HG02970 (cell line): ENCODE results near the gene HMCN2.

Experiments
- ATAC-seq: cut with Tn5 transposase; IDR thresholded peaks from one replicate; pipeline ENCODE4 v1.9.1; 2021; ENCODE audit warnings: mild to moderate bottlenecking, moderate library complexity, moderate number of reproducible peaks; ENCODE audit not compliant: unreplicated experiment, low FRiP score

Gene HMCN2

DNA sequence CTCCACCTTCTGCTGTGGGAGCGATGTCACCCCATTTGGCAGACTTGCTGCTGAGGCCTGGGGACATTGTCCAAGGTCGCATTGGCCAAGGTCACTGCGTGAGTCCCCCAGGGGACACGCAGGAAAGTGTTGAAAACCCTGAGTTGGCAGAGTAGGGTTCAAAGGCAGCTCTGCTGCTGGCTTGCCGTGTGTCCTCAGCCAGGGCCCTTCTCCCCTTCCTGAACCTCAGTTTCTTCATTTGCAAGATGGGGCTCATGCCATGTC is 193.2 kb downstream of the HMCN2 start:
- ATAC-seq = no peak

GRCh38 chr9:130459151-130459550 is 193.6 kb downstream of the HMCN2 start:
- no peak for ATAC-seq

DNA sequence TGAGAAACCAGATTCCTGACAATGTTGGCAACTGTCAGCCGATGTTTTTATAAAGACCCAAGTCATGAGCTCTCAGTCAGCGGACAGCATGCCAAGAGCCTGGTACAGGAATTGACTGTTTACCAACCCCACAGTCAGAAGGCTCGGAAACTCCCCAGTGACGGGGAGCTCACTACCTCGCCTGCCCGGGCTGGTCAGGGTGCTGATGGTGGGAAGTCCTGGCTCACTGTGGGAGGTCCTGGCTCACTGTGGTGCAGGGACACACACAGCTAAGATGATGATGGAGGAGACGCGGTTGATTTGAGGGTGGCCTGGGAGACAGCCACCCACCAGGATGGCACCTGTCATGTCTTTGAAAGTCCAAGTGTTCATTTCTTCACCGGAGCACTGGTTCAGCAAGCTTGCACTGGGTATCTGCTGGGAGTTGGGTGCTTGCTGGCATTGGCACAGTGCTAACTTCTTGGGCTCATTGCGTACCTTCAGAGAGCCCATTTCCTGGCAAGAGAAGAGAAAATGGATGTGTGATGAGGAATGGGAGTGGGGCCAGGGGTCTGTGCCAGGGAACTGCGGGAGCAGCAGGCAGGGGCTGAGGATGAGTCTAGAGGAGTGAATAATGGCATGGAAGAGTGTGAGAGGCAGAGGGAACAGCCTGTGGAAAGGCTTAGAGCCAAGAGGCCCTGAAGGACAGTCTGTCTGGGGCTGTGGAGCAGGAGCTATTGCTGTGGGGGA is 194.5 kb downstream of the HMCN2 start:
- ATAC-seq = no peak

GRCh38 chr9:130461218-130461630 is 195.7 kb downstream of the HMCN2 start:
- ATAC-seq = no peak

DNA sequence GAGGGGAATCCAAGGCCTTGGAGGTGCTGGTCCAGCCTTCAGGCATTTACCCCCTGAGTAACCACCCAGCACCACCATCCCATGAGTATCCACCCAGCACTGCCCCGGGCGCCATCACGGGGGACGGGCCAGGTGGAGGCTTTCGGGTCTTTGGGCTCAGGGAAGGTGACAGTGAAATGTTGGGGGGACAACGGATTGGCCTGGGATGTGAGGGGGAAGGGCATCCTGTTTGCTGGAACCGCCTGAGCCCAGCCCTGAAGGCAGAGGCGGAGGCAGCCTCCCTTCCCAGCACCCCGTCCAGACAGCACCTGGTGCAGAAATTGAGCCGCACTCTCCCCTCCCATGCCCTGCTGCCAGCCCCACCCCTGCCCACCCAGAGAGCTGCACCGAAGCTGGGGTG is 196.2 kb downstream of the HMCN2 start:
- ATAC-seq = no peak

GRCh38 chr9:130462685-130463540 is 197.4 kb downstream of the HMCN2 start:
- no peak for ATAC-seq

- no peak for ATAC-seq
Observed at GRCh38 chr9:130463763-130464745, 198.5 kb downstream of the HMCN2 start.

- ATAC-seq = no peak
Observed at GRCh38 chr9:130465383-130466096, 200.0 kb downstream of the HMCN2 start.

GRCh38 chr9:130466537-130467217 is 201.1 kb downstream of the HMCN2 start:
- no peak for ATAC-seq

DNA sequence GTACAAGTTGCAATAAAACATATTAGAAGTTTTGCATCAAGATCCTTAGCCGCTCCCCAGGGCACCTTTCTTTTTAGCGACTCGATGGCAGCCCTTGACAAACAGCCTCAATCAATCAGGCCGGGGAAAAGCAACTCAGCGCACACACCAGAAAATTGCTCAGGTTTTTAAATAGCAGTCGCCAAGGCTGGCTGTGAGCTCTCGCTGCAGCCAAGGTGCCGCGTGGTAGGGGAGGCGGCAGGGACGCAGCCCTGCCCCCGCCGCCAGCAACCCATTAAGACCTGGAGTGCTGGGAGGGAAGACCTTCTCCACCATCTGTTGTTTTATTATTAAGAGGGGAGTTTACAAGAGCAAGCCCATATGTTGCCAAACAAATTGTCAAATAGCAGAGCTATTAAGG is 201.8 kb downstream of the HMCN2 start:
- ATAC-seq = no peak

DNA sequence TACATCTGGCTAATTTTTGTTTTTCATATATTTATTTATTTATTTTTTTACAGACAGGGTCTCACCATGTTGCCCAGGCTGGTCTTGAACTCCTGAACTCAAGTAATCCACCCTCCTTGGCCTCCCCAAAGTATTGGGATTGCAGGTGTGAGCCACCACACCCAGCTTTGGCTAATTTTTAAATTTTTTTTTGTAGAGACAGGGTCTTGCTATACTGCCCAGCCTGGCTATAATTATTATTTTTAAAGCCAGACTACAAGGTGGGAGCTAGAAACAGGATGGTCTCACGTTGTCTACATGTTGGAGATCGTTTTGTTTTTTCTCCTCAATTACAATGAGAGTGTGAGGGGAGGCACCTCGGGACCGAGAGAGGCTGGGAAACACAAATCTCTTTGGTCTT is 203.0 kb downstream of the HMCN2 start:
- ATAC-seq = no peak

DNA sequence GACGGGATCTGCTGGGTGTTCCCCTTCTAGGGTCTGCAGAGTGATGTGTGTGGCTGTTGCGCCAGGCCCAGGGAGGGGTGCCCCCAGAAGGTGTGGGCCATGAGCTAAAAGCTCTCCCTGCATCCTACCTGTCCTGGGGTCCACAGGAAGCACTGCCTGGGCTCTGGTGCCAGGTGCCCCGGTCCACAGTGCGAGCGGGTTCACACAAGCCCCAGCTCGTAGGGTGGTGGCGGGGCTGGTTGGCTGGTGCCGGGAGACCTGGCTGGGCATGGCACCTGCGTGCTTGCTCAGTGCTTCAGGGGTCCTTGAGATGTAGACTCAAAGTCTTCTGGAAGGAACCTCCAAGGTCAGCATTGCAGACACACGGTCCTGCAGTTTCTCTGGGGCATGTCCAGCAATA is 204.7 kb downstream of the HMCN2 start:
- ATAC-seq = no peak

DNA sequence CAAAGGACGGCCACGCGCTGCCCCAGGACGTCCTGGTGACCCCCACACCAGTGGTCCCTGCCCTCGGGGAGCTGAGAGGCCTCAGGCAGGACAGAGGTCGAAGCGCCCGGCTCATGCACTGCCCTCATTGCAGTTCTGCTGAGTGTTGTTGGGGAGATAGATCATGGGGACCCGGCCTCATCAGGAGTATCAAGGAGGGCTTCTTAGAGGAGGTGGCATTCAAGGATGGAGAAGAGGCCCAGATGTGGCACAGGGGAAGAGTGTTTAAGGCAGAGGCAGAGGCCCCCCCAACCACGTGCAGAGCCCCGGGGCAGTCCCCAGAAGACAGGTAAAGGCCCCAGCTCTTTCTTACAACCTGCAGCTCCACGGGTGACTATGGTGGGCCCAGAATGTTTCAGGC is 205.4 kb downstream of the HMCN2 start:
- no peak for ATAC-seq

GRCh38 chr9:130471411-130472183 is 206.0 kb downstream of the HMCN2 start:
- ATAC-seq = no peak

GRCh38 chr9:130472184-130472705 is 206.7 kb downstream of the HMCN2 start:
- no peak for ATAC-seq

DNA sequence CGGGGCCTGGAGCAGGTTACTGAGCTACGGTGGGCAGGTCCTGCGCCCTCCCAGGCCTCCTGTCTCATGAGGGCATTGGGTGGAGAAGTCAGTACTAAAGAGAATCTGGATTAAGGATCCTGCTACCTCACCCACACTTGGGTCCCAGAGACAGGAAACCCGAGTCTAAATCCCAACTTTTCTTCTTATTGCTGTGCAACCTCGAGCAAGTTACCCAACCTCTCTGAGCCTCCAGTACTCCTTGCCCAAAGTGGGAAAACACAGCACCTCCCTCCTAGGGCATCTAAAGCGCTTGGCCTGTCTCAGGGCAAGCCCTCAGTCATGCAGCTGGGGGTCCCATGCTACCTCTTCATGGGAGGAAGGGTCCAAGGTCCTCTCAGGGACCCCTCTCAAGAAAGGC is 207.4 kb downstream of the HMCN2 start:
- no peak for ATAC-seq

DNA sequence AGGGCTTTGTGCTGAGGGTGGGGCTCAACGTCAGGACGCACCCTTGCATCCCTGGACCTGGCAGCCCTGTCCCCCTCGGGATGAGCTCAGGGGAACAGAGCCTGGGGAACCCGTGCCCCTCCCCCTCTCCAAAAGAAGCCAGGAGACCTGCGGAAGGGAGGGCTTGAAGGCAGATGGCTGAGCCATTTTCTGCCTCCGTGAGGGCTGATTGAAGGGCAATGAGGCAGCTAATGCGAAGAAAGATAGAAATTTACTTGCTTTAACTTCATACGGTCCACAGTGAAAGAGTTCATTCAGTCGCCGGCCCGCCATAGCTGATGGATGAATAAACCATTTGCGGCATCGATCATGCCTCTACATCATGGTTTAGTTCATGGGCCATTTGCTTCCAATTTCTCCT is 208.0 kb downstream of the HMCN2 start:
- ATAC-seq = no peak

GRCh38 chr9:130474106-130474505 is 208.5 kb downstream of the HMCN2 start:
- ATAC-seq = no peak
